Fibroblast of villous mesenchyme (primary cell): ENCODE data around the gene RNF181. TPM values are rescaled to one million over a fixed set of nuclear protein-coding genes. Genes with fewer than 3 reads are reported as not detected.
A peak's percentile ranks its signal among the peaks of the same experiment; 100 is the strongest.

Experiments used
- DNase-seq: peaks from one replicate; pipeline ENCODE4 v3.0.0-alpha.2; 2010; ENCODE audit warnings: low read depth
- H3K4me3 ChIP-seq: 2 replicates; pipeline ENCODE4 v1.5.1; 2011; ENCODE audit warnings: low read depth, mild to moderate bottlenecking, low read length
- CTCF ChIP-seq: IDR thresholded peaks from 2 replicates; pipeline ENCODE4 v1.5.1; 2012; ENCODE audit warnings: low read depth, mild to moderate bottlenecking, low read length; ENCODE audit not compliant: insufficient read depth
- total RNA-seq: library from RNA; depleted of rRNA; stranded (reverse); fragments of >200 nt; gene quantifications from 2 replicates; pipeline ENCODE4 v1.2.3, GENCODE V29; 2012

RNF181 gene
- total RNA-seq, 1 donor = 130 TPM

GRCh38 chr2:85577063-85577385 is 18.5 kb upstream of the RNF181 start:
- no peak for TF ChIP-seq CTCF
- no peak overlapping the region for H3K4me3 ChIP-seq

GRCh38 chr2:85577386-85578242 is 17.9 kb upstream of the RNF181 start, which contains the start of gene VAMP8:
Gene VAMP8, plus strand, starts transcription at chr2:85577586. Its CDS starts 61 bp downstream, at chr2:85577647.
- H3K4me3 ChIP-seq = peak within 1 kb of the TSS; percentile 47
- TF ChIP-seq CTCF = no peak
- DNase-seq = peak; percentile 45

More at GRCh38 chr2:85577063-85577385, 18.5 kb upstream of the RNF181 start:
- DNase-seq = no peak

GRCh38 chr2:85578243-85579180 is 17.0 kb upstream of the RNF181 start:
- H3K4me3 ChIP-seq = peak overlapping the region; percentile 47
- no peak for TF ChIP-seq CTCF
- DNase-seq = peak; percentile 45

- peak; percentile 28 for DNase-seq
- H3K4me3 ChIP-seq = peak overlapping the region; percentile 1
- no peak for TF ChIP-seq CTCF
Observed at GRCh38 chr2:85579266-85579935, 16.1 kb upstream of the RNF181 start.

- TF ChIP-seq CTCF = no peak
- no peak for DNase-seq
- no peak overlapping the region for H3K4me3 ChIP-seq
Observed at GRCh38 chr2:85580206-85580605, 15.3 kb upstream of the RNF181 start.

GRCh38 chr2:85582492-85582891 is 13.1 kb upstream of the RNF181 start:
- no peak for DNase-seq
- TF ChIP-seq CTCF = no peak
- no peak overlapping the region for H3K4me3 ChIP-seq
